ENCODE measurements around the gene DIAPH2.
"Not testable (repeated sequence)": the region's sequence is repeated elsewhere in the genome, so short reads cannot be mapped to it uniquely, and the experiment has no call there.

Gene DIAPH2

DNA sequence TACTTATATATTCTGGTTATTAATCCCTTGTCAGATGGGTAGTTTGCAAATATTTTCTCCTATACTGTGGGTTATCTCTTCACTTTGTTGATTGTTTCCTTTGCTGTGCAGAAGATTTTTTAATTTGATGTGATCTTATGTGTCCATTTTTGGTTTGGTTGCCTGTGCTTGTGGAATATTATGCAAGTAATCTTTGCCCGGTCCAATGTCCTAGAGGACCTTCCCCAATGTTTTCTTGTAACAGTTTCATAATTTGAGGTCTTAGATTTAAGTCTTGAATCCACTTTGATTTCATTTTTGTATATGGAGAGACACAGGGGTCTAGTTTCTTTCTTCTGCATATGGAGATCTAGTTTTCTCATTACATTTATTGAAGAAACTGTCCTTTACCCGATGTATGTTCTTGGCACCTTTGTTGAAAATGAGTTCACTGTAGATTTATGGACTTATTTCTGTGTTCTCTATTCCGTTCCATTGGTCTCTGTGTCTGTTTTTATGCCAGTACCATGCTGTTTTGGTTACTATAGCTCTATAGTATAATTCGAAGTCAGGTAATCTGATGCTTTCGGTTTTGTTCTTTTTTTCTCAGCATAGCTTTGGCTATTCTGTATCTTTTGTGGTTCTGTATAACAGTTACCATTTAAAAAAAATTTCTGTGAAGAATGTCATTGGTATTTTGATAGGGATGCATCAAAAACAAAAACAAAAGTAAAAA lies 34.7 kb downstream of the DIAPH2 start:
- no peak for DNase-seq

DNA sequence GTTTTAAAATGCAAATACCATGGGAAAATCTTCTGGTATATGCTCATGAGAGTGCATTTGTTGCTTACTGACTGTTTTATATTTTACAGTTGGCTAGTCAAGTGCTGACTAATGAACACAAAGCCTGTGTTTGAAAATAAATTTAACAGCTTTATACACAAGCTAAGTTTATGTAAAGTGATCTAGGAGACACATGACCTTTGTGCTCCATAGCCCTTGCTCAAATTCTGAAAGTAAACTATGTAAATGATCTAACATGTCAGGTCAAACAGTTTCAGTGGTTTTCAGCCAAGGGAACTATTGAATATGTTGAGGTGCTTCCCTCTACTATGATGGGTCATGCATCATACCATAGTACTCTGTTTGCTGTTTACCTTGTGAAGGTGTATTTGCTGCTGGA lies 36.7 kb downstream of the DIAPH2 start:
- DNase-seq, result no peak

DNA sequence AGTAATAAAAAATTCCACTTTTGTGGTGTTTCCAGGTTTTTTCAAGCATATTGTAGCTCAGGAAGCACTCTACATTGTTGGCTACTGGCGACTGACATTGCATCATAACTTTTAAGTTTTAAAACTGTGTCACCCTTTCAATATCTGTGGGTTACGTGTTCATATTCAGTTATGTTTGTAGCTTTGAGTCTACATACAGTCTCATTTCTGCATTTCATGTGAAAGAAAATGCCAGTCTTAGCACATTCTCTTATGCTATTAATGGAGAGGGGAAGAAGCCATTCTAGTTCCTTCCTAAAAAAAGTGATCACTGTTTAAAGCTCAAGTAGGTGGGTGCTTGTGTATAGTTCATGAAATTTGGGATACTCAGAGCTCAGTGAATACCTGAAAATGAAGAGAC lies 38.1 kb downstream of the DIAPH2 start:
- no peak for DNase-seq

DNA sequence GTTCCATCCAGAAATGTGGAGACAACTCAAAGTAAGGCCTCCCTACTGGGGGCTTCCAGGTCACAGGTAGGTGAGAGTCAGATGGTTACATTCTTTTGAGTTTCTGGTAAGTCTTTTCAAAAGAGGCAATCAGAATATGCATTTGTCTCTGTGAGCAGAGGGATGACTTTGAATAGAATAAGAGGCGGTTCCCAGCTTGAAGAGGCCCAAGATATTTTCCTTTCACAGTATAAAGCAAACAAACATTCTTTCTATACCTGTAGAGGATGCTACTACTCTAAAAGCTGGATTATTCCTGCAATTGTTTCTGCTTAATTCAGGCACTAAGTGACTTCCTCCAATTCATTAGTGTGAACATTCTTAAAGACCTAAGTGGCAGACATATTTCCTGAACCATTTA lies 44.4 kb downstream of the DIAPH2 start:
- DNase-seq, result no peak

DNA sequence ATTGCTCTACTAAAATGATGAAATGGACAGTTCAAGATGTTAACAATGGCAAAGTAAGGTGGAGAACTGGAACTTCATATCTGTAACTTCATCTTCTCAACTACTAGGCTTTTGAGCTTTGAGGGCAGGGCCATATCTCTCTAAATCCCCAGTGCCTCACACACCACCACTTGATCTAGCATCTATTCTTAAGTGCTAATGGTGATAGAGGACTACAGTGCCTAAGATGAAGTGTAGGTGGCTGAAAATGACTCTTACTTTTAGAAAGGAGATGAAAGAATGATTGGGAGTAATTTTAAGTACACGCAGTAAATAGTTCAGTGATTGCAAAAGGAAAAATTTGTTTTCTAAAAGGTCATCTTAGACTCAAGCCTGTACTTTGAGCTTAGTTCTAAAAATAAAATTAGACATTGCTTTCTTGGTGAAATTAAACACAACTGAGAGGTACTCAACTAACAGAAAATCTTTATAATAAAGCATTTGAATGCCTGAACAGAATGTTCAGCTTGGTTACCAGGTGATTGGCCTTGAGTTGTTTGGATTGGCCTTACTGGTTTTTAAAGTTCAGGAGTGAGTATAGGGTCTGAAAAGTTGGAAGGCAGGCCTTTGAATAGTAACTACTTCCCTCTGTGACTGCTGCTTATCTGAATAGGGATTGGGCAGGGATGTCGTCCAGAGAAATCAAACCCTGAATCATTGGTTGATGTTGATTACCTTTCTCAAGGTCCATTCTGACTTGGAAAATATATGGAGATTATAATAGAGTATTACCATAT lies 45.4 kb downstream of the DIAPH2 start:
- no peak for DNase-seq

DNA sequence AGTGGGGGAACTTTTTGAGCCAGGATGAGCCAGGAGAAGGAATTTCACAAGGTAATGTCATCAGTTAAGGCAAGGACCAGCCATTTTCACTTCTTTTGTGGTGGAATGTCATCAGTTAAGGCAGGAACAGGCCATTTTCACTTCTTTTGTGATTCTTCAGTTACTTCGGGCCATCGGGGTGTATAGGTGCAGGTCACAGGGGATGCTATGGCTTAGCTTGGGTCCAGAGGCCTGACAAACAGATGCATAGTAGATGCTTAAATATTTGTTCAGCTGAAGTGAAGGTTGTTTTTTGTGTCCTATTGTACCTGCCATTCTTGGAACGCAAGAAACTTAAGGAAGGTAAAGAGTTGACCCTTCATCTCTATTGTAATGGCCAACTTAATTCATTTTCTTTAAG lies 46.4 kb downstream of the DIAPH2 start:
- not testable (repeated sequence) for DNase-seq

DNA sequence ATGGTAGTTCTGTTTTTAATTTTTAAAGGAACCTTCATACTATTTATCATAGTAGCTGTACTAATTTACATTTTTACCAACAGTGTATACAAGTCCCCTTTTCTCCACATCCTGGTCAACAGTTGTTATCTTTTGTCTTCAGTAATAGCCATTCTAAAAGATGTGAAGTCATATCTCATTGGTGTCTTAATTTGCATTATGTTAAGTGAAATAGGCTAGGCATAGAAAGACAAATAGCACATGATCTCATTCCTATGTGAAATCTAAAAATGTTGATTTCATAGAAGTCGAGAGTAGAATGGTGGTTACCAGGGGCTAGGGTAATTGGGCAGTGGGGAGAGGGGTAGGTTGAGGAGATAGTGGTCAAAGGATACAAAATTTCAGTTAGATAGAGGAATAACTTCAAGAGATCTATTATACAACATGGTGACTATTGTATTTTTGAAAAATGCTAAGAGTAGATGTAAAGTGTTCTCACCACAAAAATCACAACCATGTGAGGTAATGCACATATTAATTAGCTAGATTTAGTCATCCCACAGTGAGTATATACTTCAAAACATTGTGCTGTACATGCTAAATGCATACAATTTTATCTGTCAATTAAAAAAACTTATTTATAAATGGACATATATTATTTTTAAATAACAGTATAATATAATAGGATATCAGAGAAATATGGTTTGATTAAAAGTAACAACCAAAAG lies 58.9 kb downstream of the DIAPH2 start:
- DNase-seq, result no peak

DNA sequence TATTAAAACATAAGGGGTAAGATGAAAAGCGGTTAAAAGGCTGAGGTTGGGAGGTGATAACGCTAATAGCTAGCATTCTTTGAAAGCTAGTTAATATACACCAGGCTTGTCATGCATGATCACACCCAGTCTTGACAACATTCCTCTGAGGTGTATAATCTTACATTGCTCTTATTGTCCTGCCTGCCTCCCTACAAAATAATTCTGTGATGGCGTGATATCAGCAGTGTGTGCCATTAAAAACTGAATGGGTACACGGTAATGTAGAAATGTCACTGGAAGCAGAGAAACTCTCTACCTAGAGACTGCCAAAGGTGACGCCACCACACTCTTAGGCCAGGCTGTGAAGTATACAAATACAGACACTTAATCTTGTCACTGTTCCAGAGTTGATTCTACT lies 68.1 kb downstream of the DIAPH2 start:
- no peak for DNase-seq

DNA sequence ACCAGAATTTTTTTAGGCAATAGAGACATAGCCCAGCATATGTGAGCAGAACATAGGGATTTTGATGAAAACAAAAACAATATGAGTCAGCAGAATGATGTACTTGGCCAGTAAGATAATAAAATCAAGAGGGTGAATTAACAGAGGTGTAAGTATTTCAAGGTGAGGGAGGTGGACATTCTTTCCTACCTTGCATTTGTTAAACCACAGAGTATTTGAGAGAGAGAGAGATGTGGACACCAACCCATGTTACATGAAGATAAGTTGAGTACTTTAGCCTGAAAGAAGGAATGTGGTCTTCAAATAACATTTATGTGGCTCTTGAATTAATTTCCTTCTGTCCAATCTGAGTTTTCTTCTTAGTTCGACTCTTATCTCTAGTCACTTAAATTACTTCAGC lies 68.6 kb downstream of the DIAPH2 start:
- no peak for DNase-seq

DNA sequence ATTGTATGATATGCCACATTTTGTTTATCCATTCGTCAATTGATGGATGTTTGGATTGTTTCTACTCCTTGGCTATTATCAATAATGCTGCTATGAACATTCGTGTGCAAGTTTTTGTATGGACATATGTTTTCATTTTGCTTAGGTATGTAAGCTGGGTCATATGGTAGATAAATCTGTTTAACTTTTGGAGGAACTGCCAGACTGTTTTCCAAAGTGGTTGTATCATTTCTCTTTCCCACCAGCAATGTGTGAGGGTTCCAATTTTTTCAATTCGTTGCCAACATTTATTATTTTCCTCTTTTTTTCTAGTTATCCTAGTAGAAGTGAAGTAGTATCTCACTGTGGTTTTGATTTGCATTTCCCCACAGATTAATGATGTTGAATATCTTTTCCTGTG lies 71.8 kb downstream of the DIAPH2 start:
- DNase-seq, result no peak

DNA sequence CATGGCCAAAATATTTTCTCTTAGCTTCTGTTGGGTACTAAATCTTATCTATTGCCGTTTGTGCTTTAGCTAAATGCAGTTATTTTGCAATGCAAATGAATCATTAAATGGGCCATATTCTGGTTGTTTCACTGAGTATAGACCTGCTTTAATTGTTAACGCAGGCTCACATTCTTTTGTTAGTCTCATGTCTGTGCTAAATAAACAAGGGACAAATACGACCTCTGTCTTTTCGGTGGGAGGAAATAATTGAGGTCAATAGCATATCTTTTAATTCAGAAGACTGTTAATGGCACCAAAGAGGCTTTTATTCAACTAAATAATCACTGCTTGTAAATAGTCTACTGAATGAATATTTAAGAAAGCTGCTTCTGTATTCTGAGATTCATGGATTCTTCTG lies 76.9 kb downstream of the DIAPH2 start:
- DNase-seq, result no peak

DNA sequence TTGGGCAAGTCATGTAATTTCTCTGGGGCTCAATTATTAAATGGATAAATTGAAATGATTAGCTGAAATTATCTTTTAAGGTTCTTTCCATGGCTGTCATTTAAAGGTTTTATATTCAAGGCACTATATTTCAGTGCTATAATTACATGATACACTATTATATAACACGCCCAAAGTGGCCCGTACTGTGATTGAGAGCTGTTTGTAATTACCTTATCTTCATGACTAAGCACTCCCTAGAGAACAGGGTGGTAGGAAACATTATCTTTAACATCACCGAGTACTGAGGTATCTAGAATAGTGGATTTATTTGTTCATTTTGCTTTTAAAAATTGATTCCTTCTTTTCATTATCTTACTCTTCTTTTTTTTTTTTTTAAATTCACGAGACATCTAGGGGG lies 79.0 kb downstream of the DIAPH2 start:
- no peak for DNase-seq

DNA sequence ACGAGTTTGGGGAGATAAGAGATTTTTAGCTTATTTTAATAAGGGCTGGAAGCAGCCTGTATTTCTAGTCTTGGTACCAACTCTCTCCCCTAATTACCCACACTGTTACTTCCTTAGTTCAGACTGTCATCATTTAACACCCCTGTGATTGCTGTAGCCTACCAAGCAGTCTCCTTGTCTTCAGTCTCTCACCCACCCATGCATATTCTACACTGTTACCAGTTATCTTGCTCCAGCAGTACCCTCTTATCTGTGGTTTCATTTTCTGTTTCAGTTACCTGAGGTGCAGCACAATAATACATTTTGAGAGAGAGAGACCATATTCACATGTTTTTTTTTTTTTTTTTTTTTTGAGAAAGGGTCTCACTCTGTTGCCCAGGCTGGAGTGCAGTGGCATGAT lies 80.2 kb downstream of the DIAPH2 start:
- DNase-seq, result no peak

DNA sequence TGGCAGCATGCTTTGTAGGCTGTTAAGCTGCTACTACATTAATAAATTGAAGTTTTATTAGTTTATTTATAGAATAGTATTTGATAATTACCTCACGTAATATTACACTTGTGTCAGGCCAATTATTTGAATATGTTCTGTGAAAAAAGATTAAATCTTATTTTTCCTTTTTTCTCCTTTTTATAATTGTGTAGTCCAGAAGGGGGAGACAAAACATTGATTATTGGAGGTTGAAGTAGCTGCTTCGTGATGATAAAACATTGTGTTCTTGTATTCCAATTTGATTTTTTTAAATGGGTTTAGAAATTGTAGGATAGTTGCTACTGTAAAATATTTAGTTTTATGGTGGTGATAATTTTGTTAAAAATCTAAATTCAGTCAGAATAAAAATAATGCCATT lies 85.7 kb downstream of the DIAPH2 start:
- no peak for DNase-seq

DNA sequence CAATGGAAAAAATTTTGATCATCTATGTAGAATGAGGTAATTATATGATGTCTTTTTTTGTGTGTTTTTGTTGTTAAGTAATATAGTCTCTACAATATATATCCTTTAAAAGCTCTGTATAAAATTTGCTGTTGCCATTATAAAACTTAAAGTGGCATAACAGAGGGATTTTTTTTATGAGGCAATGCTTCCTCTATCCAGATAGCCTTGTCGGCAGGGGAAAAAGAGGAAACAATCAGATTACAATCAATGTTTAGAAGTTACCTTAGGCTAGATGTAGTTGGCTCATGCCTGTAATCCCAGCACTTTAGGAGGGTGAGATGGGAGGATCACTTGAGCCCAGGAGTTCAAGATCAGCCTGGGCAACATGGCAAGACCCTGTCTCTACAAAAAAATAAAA lies 86.8 kb downstream of the DIAPH2 start:
- DNase-seq, result no peak

DNA sequence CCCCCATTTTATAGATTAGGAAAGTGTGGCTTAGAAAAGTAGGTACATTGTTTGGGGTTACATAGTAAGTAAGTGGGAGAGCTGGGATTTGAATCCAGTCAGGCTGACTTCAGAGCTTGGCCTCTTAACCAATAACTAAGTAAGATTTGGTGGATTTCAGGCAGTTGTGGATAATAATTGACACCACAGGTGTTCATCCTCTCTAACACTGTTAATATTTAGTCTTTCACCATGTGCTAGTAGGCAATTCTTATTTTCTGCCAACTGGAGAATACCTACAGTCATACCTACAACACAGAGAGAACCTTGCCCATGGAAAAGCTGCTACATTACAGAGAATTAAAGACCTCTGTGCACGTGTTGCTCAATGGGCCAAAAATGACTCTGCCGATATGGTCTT lies 89.5 kb downstream of the DIAPH2 start:
- DNase-seq, result no peak

DNA sequence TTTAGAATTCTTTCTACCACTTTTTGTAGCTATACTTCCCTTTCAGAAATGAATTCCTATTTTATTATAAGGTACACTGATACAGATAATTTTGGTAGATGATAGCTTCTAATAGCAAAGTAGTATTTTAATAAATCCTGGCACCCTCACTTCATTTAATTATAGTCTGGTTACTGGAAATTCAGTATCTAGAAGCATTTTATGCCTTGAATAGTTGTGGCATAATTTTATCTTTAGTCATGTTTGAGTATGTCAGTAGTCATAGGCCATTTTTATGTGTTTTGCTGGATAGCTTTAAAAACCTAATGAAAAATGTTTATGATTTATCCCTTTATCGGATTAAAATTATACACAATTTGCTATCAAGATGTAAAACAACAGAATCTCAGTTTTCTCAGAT lies 92.3 kb downstream of the DIAPH2 start:
- no peak for DNase-seq

DNA sequence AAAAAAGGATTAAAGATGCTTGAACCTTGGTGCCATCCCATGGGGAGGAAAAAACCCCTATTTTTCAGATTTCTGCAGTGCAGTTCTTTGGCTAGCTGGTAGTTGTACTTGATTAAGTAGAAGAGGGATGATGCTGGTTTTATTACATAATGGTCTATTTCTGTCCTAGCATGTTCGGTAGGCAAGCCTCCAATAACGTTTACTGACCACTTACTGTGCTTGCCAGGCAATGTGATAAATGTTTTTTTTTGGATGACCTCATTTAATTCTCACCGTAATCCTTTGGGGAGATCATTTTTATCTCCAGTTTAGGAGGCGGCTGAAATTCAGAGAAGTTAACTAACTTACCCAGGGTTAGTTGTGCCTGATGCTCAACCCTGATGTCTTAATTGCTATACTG lies 106.9 kb downstream of the DIAPH2 start:
- no peak for DNase-seq

DNA sequence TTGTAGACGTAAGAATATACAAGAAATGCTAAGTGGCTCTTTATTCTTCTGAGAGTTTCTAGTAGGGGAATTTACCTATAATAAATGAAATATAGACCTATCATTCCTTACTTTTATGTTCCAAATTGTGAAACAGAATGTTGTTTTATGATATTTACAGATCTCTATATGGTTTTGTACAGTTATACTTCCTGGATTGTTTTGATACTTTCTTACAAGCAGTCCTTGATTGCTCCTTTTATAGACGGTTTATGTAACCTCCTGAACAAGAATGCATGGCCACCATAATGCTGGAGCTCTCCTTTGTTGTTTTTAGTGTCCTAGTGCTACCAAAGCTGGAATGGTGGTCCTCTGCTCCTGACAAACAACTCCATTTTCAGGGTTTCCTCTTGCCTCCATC lies 107.4 kb downstream of the DIAPH2 start:
- DNase-seq, result no peak

DNA sequence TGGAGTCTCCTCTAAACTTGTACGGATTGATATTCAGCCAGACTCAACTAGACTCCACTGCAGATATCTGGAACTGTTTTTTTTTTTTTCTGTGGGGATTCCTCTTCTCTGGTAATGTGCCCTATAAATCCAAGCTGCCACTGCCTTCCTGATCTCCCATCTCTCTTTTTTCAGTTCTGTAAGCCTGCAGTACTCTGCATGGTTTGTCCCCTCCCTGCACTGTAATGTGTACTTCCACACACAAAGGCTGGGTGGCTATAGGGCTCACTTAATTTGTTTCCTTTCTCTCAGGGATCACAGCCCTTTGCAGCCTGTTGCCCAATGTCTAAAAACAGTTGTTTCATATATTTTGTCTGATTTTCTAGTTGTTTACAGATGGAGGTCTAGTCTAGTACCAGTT lies 114.3 kb downstream of the DIAPH2 start:
- no peak for DNase-seq

DNA sequence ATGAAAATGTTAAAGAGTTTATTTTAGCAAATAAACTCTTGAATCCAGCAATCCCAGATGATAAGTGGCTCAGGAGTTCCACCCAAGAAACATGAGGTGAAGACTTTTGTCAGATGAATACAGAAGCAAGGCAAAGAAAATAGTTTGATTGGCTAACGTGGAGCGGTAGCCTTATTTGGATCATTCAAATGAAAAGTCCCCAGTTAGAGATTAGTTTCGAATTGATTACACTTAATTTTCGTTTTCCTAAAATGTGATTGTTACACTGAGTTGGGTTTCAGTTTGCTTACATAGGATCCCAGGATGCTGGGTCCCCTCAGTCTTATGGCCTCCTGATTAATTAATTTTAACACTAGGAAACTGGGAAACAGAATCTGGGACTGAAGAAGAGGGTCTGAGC lies 122.7 kb downstream of the DIAPH2 start:
- DNase-seq, result no peak

DNA sequence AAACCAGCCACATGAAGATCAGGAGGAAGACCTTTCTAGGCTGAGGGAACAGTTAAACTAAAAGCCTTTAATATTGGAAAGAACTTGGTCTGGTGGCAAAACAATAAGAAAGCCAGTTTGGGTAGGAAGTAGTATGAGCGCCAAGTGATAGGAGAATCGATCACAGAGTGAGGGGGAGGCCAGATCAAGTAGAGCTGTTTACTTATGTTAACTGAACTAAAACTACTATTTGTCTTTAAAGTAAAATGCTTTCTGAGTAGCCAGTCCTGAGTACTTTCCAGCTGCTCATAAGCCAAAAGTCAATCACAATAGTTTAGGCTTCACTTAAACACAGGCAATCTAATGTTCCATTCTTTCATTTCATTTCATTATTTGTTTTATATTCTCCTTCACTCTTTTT lies 136.3 kb downstream of the DIAPH2 start:
- DNase-seq, result no peak

DNA sequence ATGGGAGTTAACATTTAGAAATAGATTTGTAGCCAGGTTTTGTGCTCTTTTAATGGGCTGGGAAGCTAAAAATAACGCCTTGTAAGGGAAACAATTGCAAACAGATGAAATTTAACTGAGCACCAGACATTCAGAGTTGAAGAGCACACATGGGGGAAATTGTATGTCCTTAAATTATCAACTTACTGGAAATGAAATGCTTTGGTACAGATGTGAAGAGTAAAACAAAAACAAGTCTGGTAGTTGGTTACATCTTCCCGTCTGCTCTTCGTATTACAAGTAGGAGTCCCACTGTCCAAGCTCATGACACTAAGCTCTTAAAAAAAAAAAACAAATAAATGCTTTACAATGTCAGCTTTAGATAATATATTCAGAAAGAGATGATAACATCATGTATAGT lies 139.5 kb downstream of the DIAPH2 start:
- no peak for DNase-seq

DNA sequence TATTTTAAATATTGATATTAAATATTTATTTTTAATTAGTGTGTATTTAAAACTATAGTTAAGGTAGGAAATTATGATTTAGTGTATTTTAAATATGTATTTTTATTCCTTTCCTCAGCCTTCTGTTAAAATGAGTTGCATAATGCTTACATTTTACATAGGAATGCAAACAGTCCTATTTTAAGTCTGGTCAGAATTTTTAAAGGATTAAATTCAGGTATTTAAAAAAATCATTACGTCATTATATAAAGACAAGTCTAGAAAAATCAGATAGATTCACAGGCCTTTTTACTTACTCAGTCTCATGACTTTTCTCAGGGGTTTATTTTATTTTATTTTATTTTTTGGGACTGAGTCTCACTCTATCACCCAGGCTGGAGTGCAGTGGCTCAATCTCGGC lies 148.7 kb downstream of the DIAPH2 start:
- DNase-seq, result no peak

Measured in NCI-H524 treated with DMSO at 0.1 percent for 48 hours (cell line).